Activated CD8-positive, alpha-beta T cell treated with anti-CD3 and anti-CD28 coated beads for 36 hours (primary cell): ENCODE data around the gene DOCK4. TPM values are rescaled to one million over a fixed set of nuclear protein-coding genes. Genes with fewer than 3 reads are reported as not detected.

ENCODE experiments used
- ATAC-seq: fragments of 200-7000 bp; cut with Tn5 transposase; one replicate; pipeline ENCODE4 v1.10.0; 2021; ENCODE audit warnings: mild to moderate bottlenecking, moderate library complexity
- CTCF ChIA-PET: fragments of 350-600 bp; sonication (Branson Sonifier 250); formaldehyde crosslinking; loops from one replicate; lab custom pipeline; 2021; ENCODE audit warnings: antibody characterized with exemption; lab: Charles Lee
- POLR2A ChIA-PET: fragments of 350-600 bp; sonication (Branson Sonifier 250); formaldehyde crosslinking; loops from one replicate; lab custom pipeline; 2021; ENCODE audit warnings: antibody characterized with exemption; lab: Charles Lee
- DNase-seq: peaks from one replicate; pipeline ENCODE4 v3.0.0-alpha.2; 2020
- H3K27ac Mint-ChIP-seq: one replicate; pipeline ENCODE4 v1.8.0; 2021; ENCODE audit warnings: mild to moderate bottlenecking, mixed read lengths
- H3K27me3 Mint-ChIP-seq: one replicate; pipeline ENCODE4 v1.8.0; 2021; ENCODE audit warnings: mixed read lengths
- H3K36me3 Mint-ChIP-seq: one replicate; pipeline ENCODE4 v1.8.0; 2021; ENCODE audit warnings: low read depth, mixed read lengths
- H3K4me1 Mint-ChIP-seq: one replicate; pipeline ENCODE4 v1.8.0; 2021; ENCODE audit warnings: low read depth, mixed read lengths
- H3K4me3 Mint-ChIP-seq: one replicate; pipeline ENCODE4 v1.8.0; 2021; ENCODE audit warnings: mild to moderate bottlenecking, moderate library complexity, mixed read lengths
- H3K9me3 Mint-ChIP-seq: one replicate; pipeline ENCODE4 v1.8.0; 2021; ENCODE audit warnings: mixed read lengths
- intact Hi-C: fragments of 100-400 bp; cut with micrococcal nuclease; formaldehyde crosslinking; loops from one replicate; pipeline ENCODE4 v1.10.0; 2022
- total RNA-seq, 2 experiments: library from RNA; stranded (reverse); gene quantifications; one replicate each; pipeline ENCODE4 v1.2.3, GENCODE V29; 2021
- TF ChIP-seq, protein P1 (sequence below): fragments of 200-600 bp; IDR thresholded peaks from one replicate; pipeline ENCODE4 v1.8.0; 2022; ENCODE audit warnings: antibody characterized with exemption, mild to moderate bottlenecking

DOCK4 gene
- total RNA-seq, 2 experiments from 2014 or later = 0.31 to 0.32 TPM

GRCh38 chr7:111740942-111741341, 465.3 kb downstream of the DOCK4 start:
- H3K4me3 Mint-ChIP-seq = no peak overlapping the region
- intact Hi-C loops = loop anchor here (5.0 to 10.0 kb wide), 2 partner anchors 756 to 1684 kb away; no protein-coding TSS in a partner anchor

GRCh38 chr7:111736552-111736874, 469.7 kb downstream of the DOCK4 start:
- Mint-ChIP-seq H3K9me3 (no peaks in the 10 kb centered on the region), H3K4me1 (no peaks in the 10 kb centered on the region), H3K27ac (no peak overlapping the region), H3K27me3 (peaks cover 1% of the 10 kb centered on the region), H3K4me3 (no peak overlapping the region), H3K36me3 (no peaks in the 10 kb centered on the region)
- ChIA-PET POLR2A (no interaction called here), CTCF (interaction anchor here (0.9 to 3.1 kb wide), 9 partner anchors 11 to 1891 kb away, joined by 3 to 23 read pairs (median 4); no protein-coding TSS in a partner anchor)
- intact Hi-C loops = loop anchor here (10.0 kb wide), 1 partner anchor 642 kb away; the partner anchor contains the start of gene LRRN3
- no peak for ATAC-seq
- DNase-seq = no peak
- TF ChIP-seq, protein P1, sequence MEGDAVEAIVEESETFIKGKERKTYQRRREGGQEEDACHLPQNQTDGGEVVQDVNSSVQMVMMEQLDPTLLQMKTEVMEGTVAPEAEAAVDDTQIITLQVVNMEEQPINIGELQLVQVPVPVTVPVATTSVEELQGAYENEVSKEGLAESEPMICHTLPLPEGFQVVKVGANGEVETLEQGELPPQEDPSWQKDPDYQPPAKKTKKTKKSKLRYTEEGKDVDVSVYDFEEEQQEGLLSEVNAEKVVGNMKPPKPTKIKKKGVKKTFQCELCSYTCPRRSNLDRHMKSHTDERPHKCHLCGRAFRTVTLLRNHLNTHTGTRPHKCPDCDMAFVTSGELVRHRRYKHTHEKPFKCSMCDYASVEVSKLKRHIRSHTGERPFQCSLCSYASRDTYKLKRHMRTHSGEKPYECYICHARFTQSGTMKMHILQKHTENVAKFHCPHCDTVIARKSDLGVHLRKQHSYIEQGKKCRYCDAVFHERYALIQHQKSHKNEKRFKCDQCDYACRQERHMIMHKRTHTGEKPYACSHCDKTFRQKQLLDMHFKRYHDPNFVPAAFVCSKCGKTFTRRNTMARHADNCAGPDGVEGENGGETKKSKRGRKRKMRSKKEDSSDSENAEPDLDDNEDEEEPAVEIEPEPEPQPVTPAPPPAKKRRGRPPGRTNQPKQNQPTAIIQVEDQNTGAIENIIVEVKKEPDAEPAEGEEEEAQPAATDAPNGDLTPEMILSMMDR = no peak

More at GRCh38 chr7:111740942-111741341, 465.3 kb downstream of the DOCK4 start:
- Mint-ChIP-seq H3K36me3 (no peaks in the 10 kb centered on the region), H3K27me3 (no peaks in the 10 kb centered on the region), H3K9me3 (no peaks in the 10 kb centered on the region), H3K4me1 (no peaks in the 10 kb centered on the region), H3K27ac (no peak overlapping the region)
- POLR2A ChIA-PET = no interaction called here
- TF ChIP-seq, protein P1 = no peak
- CTCF ChIA-PET = interaction anchor here (0.6 to 2.6 kb wide), 15 partner anchors 9 to 1126 kb away, joined by 3 to 15 read pairs (median 3); no protein-coding TSS in a partner anchor
- ATAC-seq = no peak
- no peak for DNase-seq

DNA sequence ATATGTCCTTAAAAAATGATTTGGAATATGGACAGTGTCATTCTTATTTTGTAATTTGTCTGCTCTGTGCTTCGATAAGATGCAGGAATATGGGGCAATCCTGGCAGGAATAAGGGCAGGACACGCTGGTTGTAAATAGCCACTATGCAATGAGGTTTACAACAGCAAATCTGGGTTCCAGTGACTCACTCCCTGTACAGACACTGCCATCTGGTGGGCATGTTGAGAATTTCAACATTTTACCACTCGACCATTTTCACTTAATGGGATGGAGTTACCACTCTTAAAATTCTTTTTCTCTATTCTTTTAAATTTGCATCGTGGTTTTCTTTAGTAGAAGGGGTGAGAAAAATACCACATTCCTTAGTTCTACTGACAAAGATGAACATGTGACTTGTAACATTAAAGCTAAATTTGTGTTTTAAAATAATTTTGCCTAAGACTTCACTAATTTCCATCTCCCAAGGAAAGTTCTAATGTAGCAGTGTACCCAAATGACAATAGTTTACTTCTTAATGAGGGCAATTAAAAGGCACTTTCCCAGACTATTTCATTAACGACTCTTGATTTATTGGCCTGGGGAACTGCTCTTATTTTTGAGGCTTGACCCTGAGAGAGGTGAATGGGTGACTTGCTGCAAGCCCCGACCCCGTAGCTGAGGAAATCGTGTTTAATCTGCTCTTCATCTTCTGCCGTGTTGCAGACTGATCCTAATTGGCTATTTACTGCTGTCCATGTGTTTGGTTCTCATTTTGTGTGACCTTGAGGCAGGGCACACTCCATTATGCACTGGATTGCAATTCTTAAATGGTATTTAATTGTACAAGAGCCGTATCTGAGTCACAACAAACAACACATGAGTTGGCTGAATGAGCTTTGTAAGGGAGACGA, 470.3 kb downstream of the DOCK4 start:
- H3K4me1 Mint-ChIP-seq = no peaks in the 10 kb centered on the region
- TF ChIP-seq, protein P1 = peak; percentile 89
- DNase-seq (peak; percentile 60), ATAC-seq (peak; percentile 56)
- H3K36me3 Mint-ChIP-seq = no peaks in the 10 kb centered on the region
- H3K27ac Mint-ChIP-seq = no peak overlapping the region
- H3K4me3 Mint-ChIP-seq = no peak overlapping the region
- H3K27me3 Mint-ChIP-seq = peaks cover 1% of the 10 kb centered on the region
- intact Hi-C loops = loop anchor here (2.0 to 10.0 kb wide), 2 partner anchors 641 to 1891 kb away; partner anchors contain the start of gene LRRN3
- no peaks in the 10 kb centered on the region for H3K9me3 Mint-ChIP-seq
- POLR2A ChIA-PET = no interaction called here
- CTCF ChIA-PET = interaction anchor here (0.9 to 3.1 kb wide), 9 partner anchors 10 to 1891 kb away, joined by 3 to 23 read pairs (median 4); no protein-coding TSS in a partner anchor

GRCh38 chr7:111734954-111735660, 471.1 kb downstream of the DOCK4 start:
- TF ChIP-seq, protein P1 = no peak
- DNase-seq (no peak), ATAC-seq (no peak)
- Mint-ChIP-seq H3K36me3 (no peaks in the 10 kb centered on the region), H3K27me3 (peaks cover 1% of the 10 kb centered on the region), H3K4me3 (no peak overlapping the region), H3K9me3 (no peaks in the 10 kb centered on the region), H3K4me1 (no peaks in the 10 kb centered on the region), H3K27ac (no peak overlapping the region)
- POLR2A ChIA-PET = no interaction called here
- CTCF ChIA-PET = interaction anchor here (0.6 to 3.1 kb wide), 7 partner anchors 9 to 1646 kb away, joined by 3 to 23 read pairs (median 3); no protein-coding TSS in a partner anchor
- intact Hi-C loops = loop anchor here (2.0 to 10.0 kb wide), 2 partner anchors 640 to 1890 kb away; partner anchors contain the start of gene LRRN3
